Subcutaneous preadipocyte (primary cell): Measurements from ENCODE around the gene SPRR2A. TPM values are rescaled to one million over a fixed set of nuclear protein-coding genes. Genes with fewer than 3 reads are reported as not detected.

ENCODE experiments used
- small RNA-seq: library from RNA; depleted of rRNA; stranded (forward); fragments of <200 nt; gene quantifications from one replicate; pipeline ENCODE3, GENCODE V24; 2012
- total RNA-seq: library from RNA; depleted of rRNA; stranded (reverse); fragments of >200 nt; gene quantifications from 2 replicates; pipeline ENCODE4 v1.2.3, GENCODE V29; 2012

Gene SPRR2A
- total RNA-seq = not detected in 2 replicates

DNA sequence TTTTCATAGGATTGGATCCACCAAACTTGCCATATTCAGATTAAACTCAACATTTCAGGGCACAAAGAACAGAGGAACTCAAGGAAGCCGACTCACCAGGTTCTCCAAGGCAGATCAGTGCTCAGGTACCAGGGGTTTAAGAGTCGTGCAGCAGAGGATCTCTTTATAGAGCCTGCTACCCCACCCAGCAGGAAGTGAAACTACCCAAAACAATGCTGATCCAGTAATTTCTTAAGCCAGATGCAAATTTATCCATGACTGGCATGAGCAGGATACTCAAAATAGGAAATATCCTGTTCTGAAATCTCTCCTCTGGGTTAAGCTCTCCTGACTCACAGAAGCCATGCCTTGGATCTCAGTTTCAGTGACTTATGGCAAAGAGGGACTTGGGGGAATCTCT lies at the start of gene SPRR2A:
Gene SPRR2A, minus strand, starts transcription at position 138 of the 400 bp plus-strand sequence. CDS start 777 bp downstream, outside the sequence.

GRCh38 chr1:153094426-153094825 lies 37.1 kb upstream of the SPRR2A start, which contains the start of gene SPRR2E:
Gene SPRR2E (minus strand): TSS chr1:153094526. CDS start chr1:153093751, 775 bp downstream.

GRCh38 chr1:153071511-153071910 lies 14.2 kb upstream of the SPRR2A start, which contains the start of gene SPRR2B:
Gene SPRR2B (minus strand): TSS chr1:153071611. CDS start chr1:153070839, 772 bp downstream.

DNA sequence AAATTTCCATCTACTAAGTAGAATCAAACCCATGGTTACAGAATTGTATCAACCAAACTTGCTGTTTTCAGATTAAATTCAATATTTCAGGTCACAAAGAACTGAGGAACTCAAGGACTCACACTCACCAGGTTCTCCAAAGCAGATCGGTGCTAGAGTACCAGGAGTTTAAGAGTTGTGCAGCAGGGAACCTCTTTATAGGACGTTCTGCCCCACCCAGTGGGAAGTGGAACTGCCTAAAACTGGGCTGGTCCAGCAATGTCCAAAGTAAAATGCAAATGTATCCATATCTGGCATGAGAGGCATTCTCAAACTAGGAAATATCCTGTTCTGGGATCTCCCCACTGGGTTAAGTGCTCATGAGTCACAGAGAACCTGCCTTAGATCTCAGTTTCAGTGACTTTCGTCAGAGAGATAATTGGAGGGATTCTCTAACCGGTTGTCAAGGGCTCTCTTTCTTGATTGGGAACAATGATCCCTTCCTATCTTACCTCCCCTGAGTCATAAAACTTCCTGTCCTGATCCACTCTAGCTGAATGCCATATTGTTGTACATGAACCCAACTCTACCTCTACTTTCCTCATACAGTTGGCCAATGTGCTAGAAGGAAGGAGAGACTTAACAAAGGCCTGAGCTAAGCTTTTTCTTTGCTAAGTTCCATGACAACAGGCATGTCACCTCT lies 16.2 kb downstream of the SPRR2A start, which contains the start of gene SPRR2D:
Gene SPRR2D, minus strand, starts transcription at position 171 of the 682 bp plus-strand sequence. CDS start 774 bp downstream, outside the sequence.

DNA sequence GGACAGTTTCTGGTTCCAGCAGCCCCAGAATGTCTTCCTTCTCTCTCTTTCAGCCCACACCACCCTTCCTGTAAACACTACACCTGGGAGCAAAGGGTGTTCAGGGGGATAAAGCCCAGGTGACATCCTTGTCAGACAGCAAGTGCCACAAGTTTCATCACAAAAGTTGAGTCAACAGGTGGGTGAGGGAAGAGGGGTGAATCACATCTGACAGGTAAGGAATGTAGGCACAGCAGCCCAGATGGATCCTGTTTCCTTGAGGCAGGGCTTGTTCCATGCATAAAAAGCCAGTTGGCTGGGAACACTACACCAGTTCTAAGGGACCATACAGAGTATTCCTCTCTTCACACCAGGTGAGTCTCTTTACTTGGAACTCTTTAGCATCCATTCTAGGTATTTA lies 26.4 kb downstream of the SPRR2A start, which contains the start of gene SPRR1B:
Gene SPRR1B, plus strand, starts transcription at position 309 of the 400 bp plus-strand sequence. CDS start 1,143 bp downstream, outside the sequence.

Small RNAs within 50 kb of the gene (small RNA-seq; reads per million reads assigned to genes)
- gene AL356867.1 = not detected
- not detected for gene RF00322

Other genes with a start within 250 kb of the SPRR2A start
- not detected in 2 replicates for gene LCE1B, start 245.5 kb downstream of the SPRR2A start, total RNA-seq
- not detected in 2 replicates for gene LCE1A, start 230.0 kb downstream of the SPRR2A start, total RNA-seq
- gene LCE6A, start 214.7 kb downstream of the SPRR2A start, total RNA-seq = not detected in 2 replicates
- not detected in 2 replicates for gene LCE7A, start 197.5 kb downstream of the SPRR2A start, total RNA-seq
- gene SMCP, start 179.2 kb downstream of the SPRR2A start, total RNA-seq = 0.37 TPM in 1 of 2 replicates, not detected in the other
- gene IVL, start 149.0 kb downstream of the SPRR2A start, total RNA-seq = under 0.01 TPM in 1 of 2 replicates, not detected in the other
- not detected in 2 replicates for gene SPRR5, start 110.3 kb downstream of the SPRR2A start, total RNA-seq
- not detected in 2 replicates for gene SPRR4, start 86.9 kb downstream of the SPRR2A start, total RNA-seq
- gene SPRR1A, start 73.4 kb downstream of the SPRR2A start, total RNA-seq = not detected in 2 replicates
- not detected in 2 replicates for gene SPRR3, start 55.8 kb downstream of the SPRR2A start, total RNA-seq
- not detected in 2 replicates for gene SPRR1B, start 26.3 kb downstream of the SPRR2A start, total RNA-seq
- gene SPRR2D, start 16.4 kb downstream of the SPRR2A start, total RNA-seq = not detected in 2 replicates
- not detected in 2 replicates for gene SPRR2B, start 14.1 kb upstream of the SPRR2A start, total RNA-seq
- not detected in 2 replicates for gene SPRR2E, start 37.0 kb upstream of the SPRR2A start, total RNA-seq
- not detected in 2 replicates for gene SPRR2F, start 56.0 kb upstream of the SPRR2A start, total RNA-seq
- gene SPRR2G, start 93.4 kb upstream of the SPRR2A start, total RNA-seq = not detected in 2 replicates
- gene LELP1, start 145.9 kb upstream of the SPRR2A start, total RNA-seq = not detected in 2 replicates
- not detected in 2 replicates for gene PRR9, start 160.1 kb upstream of the SPRR2A start, total RNA-seq
- not detected in 2 replicates for gene LORICRIN, start 202.2 kb upstream of the SPRR2A start, total RNA-seq